ENCODE results near the gene MAMLD1. TPM values are rescaled to one million over a fixed set of nuclear protein-coding genes. Genes with fewer than 3 reads are reported as not detected.

Gene MAMLD1
- total RNA-seq, 2 experiments from 2014 or later, result 8.1 to 11.9 TPM

DNA sequence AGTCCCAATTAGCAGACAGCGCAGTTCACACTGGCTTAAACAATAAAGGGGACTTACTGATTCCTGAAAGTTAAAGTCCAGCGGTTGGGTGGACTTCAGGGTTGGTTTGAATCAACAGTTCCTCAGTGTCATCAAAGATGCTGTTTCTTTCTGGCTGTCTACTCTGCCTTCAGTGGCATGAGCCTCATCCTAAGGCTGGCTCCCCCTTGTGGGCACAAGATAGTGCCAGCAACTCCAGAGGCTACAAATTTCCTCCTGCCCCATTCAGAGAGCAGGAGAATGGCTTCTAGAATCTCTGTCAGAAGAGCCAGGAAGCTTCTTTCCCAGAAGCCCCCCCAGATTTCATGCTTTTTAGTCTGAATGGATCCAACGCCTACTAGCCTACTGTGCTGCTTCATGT lies 122.9 kb downstream of the MAMLD1 start:
- ATAC-seq (peak; percentile 62), DNase-seq (peak; percentile 65)
- CTCF ChIA-PET, result interaction anchor here (0.9 to 2.5 kb wide), 5 partner anchors 9 to 121 kb away, joined by 3 to 9 read pairs (median 4); no protein-coding TSS in a partner anchor
- Mint-ChIP-seq H3K9me3 (ENCODE audit: low read depth) (no peaks in the 10 kb centered on the region), H3K4me1 (peaks cover 51% of the 10 kb centered on the region), H3K27ac (no peak overlapping the region), H3K36me3 (peaks cover 6% of the 10 kb centered on the region), H3K4me3 (no peak overlapping the region), H3K27me3 (no peaks in the 10 kb centered on the region)

DNA sequence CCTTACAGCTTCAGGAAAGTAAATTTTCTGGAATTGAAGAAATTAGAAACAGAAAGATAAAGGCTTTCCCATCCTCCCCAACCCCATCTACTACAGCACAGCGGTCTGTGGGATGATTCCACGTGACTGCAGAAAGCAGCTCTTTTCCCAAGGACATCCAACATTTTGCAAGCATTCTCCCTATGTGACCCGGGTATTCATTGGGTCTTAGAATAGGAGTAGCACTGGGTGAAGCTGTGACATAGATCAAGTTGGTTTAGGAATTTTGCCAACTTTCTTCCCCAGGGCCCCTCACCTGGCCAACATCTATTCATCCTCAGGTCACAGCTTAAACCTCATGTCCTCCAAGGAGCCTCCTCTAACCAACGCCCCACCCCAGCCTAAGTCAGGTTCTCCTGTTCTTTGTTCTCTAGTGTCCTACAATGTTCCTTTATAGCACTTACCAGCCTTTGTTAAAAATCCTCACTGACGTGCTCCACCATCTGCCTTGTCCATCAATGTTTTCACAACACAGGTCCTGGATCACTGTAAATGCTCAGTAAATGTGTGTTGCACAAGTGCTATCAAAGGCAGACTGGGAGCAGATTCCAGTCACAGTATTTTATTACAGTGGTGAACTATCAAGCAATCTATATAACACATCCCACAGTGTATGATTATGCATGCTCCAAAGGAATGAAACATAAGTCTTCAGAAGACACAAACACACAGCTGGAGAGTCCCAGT lies 124.4 kb downstream of the MAMLD1 start:
- DNase-seq, result no peak
- no peak for ATAC-seq
- Mint-ChIP-seq H3K27ac (no peak overlapping the region), H3K4me3 (no peak overlapping the region), H3K36me3 (peaks cover 4% of the 10 kb centered on the region), H3K4me1 (peaks cover 37% of the 10 kb centered on the region), H3K9me3 (ENCODE audit: low read depth) (no peaks in the 10 kb centered on the region), H3K27me3 (no peaks in the 10 kb centered on the region)
- CTCF ChIA-PET, result interaction anchor here (1.0 to 2.5 kb wide), 4 partner anchors 14 to 196 kb away, joined by 3 to 9 read pairs (median 4); no protein-coding TSS in a partner anchor

GRCh38 chrX:150489359-150490015 lies 126.4 kb downstream of the MAMLD1 start:
- Mint-ChIP-seq H3K4me1 (peaks cover 19% of the 10 kb centered on the region), H3K27me3 (no peaks in the 10 kb centered on the region), H3K4me3 (no peak overlapping the region), H3K9me3 (ENCODE audit: low read depth) (no peaks in the 10 kb centered on the region), H3K36me3 (peaks cover 1% of the 10 kb centered on the region), H3K27ac (no peak overlapping the region)
- ATAC-seq, result no peak
- no peak for DNase-seq
- CTCF ChIA-PET, result interaction anchor here (0.8 to 1.5 kb wide), 2 partner anchors 56 to 194 kb away, joined by 3 to 5 read pairs; no protein-coding TSS in a partner anchor

GRCh38 chrX:150495496-150495895 lies 132.4 kb downstream of the MAMLD1 start:
- CTCF ChIA-PET, result interaction anchor here (2.4 kb wide), 1 partner anchor 130 kb away, joined by 5 read pairs; no protein-coding TSS in a partner anchor

GRCh38 chrX:150499240-150499639 lies 136.1 kb downstream of the MAMLD1 start:
- H3K27me3 Mint-ChIP-seq, result no peaks in the 10 kb centered on the region
- CTCF ChIA-PET, result no interaction called here
- H3K4me3 Mint-ChIP-seq, result no peak overlapping the region
- no peaks in the 10 kb centered on the region for H3K36me3 Mint-ChIP-seq
- no peaks in the 10 kb centered on the region for H3K9me3 Mint-ChIP-seq (ENCODE audit: low read depth)
- H3K4me1 Mint-ChIP-seq, result peaks cover 9% of the 10 kb centered on the region
- no peak for ATAC-seq
- no peak for DNase-seq
- no peak overlapping the region for H3K27ac Mint-ChIP-seq

More at GRCh38 chrX:150495496-150495895, 132.4 kb downstream of the MAMLD1 start:
- Mint-ChIP-seq H3K4me3 (no peak overlapping the region), H3K4me1 (no peaks in the 10 kb centered on the region), H3K9me3 (ENCODE audit: low read depth) (no peaks in the 10 kb centered on the region), H3K36me3 (no peaks in the 10 kb centered on the region), H3K27me3 (no peaks in the 10 kb centered on the region), H3K27ac (no peak overlapping the region)
- DNase-seq (no peak), ATAC-seq (no peak)

DNA sequence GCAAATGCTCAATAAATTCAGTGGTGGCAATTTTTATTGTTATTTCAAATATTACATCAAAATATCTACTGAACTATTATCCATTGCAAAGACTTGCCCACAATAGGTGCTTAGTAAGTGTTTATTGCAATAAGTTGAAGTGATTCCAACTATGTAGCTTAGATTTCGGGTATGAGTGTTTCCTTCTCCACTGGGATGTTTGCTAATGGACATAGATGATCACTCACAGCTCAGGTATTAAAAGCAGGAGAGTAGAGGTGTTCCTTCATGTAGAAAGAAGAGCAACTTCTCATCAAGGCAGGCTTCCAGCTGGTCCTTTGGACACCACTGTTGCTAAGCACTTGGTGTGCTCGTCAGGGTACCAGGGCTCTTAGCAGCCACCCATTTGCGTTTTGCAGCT lies 139.0 kb downstream of the MAMLD1 start:
- H3K4me1 Mint-ChIP-seq, result peaks cover 18% of the 10 kb centered on the region
- H3K36me3 Mint-ChIP-seq, result no peaks in the 10 kb centered on the region
- no peak overlapping the region for H3K27ac Mint-ChIP-seq
- DNase-seq (no peak), ATAC-seq (no peak)
- CTCF ChIA-PET, result no interaction called here
- H3K4me3 Mint-ChIP-seq, result no peak overlapping the region
- no peaks in the 10 kb centered on the region for H3K27me3 Mint-ChIP-seq
- H3K9me3 Mint-ChIP-seq (ENCODE audit: low read depth), result no peaks in the 10 kb centered on the region

- DNase-seq (peak; percentile 52), ATAC-seq (no peak)
- H3K4me3 Mint-ChIP-seq, result no peak overlapping the region
- H3K27me3 Mint-ChIP-seq, result no peaks in the 10 kb centered on the region
- no peaks in the 10 kb centered on the region for H3K9me3 Mint-ChIP-seq (ENCODE audit: low read depth)
- H3K4me1 Mint-ChIP-seq, result peaks cover 20% of the 10 kb centered on the region
- no peaks in the 10 kb centered on the region for H3K36me3 Mint-ChIP-seq
- CTCF ChIA-PET, result no interaction called here
- H3K27ac Mint-ChIP-seq, result no peak overlapping the region
Measured at GRCh38 chrX:150502979-150503897, 140.1 kb downstream of the MAMLD1 start.

DNA sequence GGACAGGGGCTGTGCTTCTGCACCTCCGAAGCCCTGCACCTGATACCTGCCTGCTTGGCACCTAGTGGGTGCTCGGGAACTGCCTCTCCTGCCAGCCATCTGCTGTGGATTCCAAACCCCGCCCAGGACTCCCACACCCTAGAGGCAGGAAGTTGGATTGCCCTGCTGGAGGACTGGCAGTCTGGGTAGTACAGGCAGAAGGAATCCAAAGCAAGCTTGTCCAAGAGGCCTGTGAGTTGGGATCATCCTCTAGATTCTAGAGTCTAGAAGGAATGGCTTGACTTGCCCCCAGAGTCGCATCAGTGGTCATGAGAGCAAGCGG lies 140.7 kb downstream of the MAMLD1 start:
- DNase-seq (no peak), ATAC-seq (no peak)
- Mint-ChIP-seq H3K27me3 (no peaks in the 10 kb centered on the region), H3K4me1 (peaks cover 20% of the 10 kb centered on the region), H3K27ac (no peak overlapping the region), H3K9me3 (ENCODE audit: low read depth) (no peaks in the 10 kb centered on the region), H3K36me3 (no peaks in the 10 kb centered on the region), H3K4me3 (no peak overlapping the region)
- CTCF ChIA-PET, result no interaction called here

GRCh38 chrX:150504397-150505182 lies 141.5 kb downstream of the MAMLD1 start:
- H3K36me3 Mint-ChIP-seq, result no peaks in the 10 kb centered on the region
- no peak overlapping the region for H3K27ac Mint-ChIP-seq
- ATAC-seq (no peak), DNase-seq (no peak)
- peaks cover 20% of the 10 kb centered on the region for H3K4me1 Mint-ChIP-seq
- H3K9me3 Mint-ChIP-seq (ENCODE audit: low read depth), result no peaks in the 10 kb centered on the region
- CTCF ChIA-PET, result no interaction called here
- no peaks in the 10 kb centered on the region for H3K27me3 Mint-ChIP-seq
- H3K4me3 Mint-ChIP-seq, result no peak overlapping the region

DNA sequence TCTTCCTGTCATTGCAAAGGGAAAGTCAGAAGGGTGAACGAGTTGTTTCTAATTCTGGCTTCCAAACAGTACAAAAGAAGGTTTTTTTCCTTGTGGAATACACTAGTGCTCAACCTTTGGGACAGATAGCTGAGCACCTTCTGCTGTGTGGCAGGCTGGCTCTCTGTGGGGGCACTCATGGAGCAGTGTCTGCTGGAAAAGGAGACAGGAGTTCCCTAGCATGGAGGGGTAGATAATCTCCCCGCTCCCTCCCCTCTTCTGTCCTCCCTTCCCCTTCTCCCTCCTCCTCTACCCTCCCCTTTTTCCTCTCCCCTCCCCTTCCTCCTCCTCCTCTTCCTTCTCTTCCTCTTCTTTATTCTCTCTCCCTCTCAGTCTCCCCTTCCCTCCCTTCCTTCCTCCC lies 142.9 kb downstream of the MAMLD1 start:
- H3K27me3 Mint-ChIP-seq, result no peaks in the 10 kb centered on the region
- no peak overlapping the region for H3K27ac Mint-ChIP-seq
- CTCF ChIA-PET, result no interaction called here
- peaks cover 20% of the 10 kb centered on the region for H3K4me1 Mint-ChIP-seq
- ATAC-seq, result no peak
- H3K36me3 Mint-ChIP-seq, result no peaks in the 10 kb centered on the region
- H3K4me3 Mint-ChIP-seq, result no peak overlapping the region
- no peaks in the 10 kb centered on the region for H3K9me3 Mint-ChIP-seq (ENCODE audit: low read depth)
- no peak for DNase-seq

DNA sequence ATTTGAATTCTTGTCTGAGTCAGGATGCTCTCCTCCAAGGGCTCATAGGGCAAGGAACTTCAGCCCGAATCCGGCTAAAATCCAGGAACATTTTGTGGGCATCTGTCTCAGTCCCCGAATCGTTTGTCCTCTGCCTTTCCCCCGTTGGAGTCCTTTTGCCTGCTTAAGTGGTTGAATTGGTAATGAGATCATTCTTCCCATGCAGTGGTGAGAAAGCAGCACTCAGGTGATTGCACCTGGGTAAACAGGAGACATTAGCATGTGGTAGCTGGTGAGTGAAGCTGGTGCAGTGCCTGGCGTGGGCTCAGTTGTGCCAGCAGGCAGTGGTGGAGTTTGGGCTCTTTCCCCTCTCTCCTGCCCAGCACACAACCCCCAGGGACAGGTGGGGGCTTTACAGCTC lies 143.4 kb downstream of the MAMLD1 start:
- Mint-ChIP-seq H3K9me3 (ENCODE audit: low read depth) (no peaks in the 10 kb centered on the region), H3K4me1 (peaks cover 20% of the 10 kb centered on the region), H3K27me3 (no peaks in the 10 kb centered on the region), H3K36me3 (no peaks in the 10 kb centered on the region), H3K27ac (no peak overlapping the region), H3K4me3 (no peak overlapping the region)
- DNase-seq (no peak), ATAC-seq (no peak)
- CTCF ChIA-PET, result no interaction called here

DNA sequence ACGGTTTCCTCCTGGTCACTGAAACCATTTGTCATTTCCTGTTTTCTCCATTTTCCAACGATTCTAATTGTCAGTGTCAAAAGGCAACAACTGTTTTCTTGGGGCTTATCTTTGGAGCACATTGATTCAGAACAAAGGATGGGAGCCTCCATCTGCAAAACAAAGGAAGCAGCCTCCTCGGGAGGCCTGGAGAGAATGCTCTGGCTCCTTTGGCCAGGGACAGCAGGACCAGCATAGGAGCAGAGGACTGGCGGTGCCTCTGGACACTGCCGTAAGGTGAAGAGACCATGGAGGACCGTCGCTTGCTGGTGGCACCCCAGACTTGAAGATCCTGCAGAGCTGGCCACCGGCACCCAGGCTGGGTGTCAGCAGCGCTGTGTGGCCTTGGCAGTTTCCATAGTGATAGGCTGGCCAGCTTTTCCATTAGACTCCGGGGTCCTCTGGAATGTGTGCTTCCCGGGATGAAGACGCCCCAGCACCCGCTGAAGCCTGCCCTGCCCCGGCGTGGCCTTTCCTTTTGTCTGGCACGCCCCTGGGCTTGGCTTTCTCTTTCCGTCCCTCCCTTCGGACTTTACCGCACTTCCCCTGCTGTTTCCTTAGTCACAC lies 144.2 kb downstream of the MAMLD1 start:
- H3K4me1 Mint-ChIP-seq, result peaks cover 16% of the 10 kb centered on the region
- no peaks in the 10 kb centered on the region for H3K9me3 Mint-ChIP-seq (ENCODE audit: low read depth)
- DNase-seq (no peak), ATAC-seq (no peak)
- CTCF ChIA-PET, result no interaction called here
- no peaks in the 10 kb centered on the region for H3K36me3 Mint-ChIP-seq
- H3K27me3 Mint-ChIP-seq, result no peaks in the 10 kb centered on the region
- no peak overlapping the region for H3K4me3 Mint-ChIP-seq
- H3K27ac Mint-ChIP-seq, result no peak overlapping the region

Data from activated CD8-positive, alpha-beta memory T cell treated with anti-CD3 and anti-CD28 coated beads, Interleukin-2, amount 10 ng/mL, durations not matched to agents 7 days and 5 days (primary cell).